ENCODE data around the gene DCTPP1.

The DCTPP1 gene

GRCh38 chr16:30447512-30448226 lies 17.8 kb upstream of the DCTPP1 start:
- no peak for DNase-seq

DNA sequence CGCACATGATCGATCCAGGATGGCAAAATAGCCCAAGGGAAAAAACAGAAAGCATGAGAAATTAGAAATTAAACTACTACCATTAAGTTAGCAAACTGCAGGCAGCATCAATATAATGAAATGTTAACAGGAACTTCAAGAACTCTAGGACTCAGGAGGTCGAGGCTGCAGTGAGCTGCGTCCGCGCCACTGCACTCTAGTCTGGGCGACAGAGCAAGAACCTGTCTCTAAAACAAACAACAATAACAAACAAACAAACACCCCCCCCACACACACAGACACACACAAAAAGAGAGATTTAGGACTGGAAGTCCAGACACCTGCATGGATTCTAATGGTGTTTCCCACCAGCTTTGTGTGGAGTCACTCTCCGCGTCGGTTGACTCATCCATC lies 16.4 kb upstream of the DCTPP1 start:
- no peak for DNase-seq

GRCh38 chr16:30445408-30446202 lies 15.8 kb upstream of the DCTPP1 start, which contains the start of gene SEPHS2:
SEPHS2 (minus strand) TSS chr16:30445874; CDS start chr16:30445727, 147 bp downstream.
- peak; percentile 79 to 98 (median 92) for DNase-seq

GRCh38 chr16:30445149-30445407 lies 15.2 kb upstream of the DCTPP1 start:
- DNase-seq = no peak

- no peak for DNase-seq
Observed at GRCh38 chr16:30444231-30445148, 14.7 kb upstream of the DCTPP1 start.

GRCh38 chr16:30443631-30444030 lies 13.8 kb upstream of the DCTPP1 start:
- DNase-seq = no peak

GRCh38 chr16:30439720-30440348 lies 10.0 kb upstream of the DCTPP1 start:
- no peak for DNase-seq

GRCh38 chr16:30438835-30439234 lies 9.0 kb upstream of the DCTPP1 start:
- DNase-seq = no peak

DNA sequence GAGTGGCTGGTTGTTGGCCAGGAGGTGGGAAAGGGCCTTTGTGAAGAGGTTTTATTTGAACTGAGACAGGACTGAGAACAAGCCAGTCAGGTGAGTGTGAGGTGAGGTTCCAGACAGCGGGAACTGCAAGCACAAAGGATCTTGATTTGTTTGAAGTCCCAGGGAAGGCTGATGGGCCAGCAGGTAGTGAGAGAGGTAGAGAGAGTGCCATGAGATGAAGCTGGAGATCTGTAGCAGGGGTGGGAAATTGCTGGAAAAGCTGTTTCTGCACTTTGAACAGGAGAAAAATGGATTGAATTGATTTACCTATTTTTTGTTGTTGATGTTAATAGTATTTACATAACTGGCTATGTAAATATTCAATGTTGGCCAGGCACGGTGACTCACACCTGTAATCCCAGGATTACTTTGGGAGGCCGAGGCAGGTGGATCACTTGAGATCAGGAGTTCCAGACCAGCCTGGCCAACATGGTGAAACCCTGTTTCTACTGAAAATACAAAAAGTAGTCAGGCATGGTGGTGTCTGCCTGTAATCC lies 7.7 kb upstream of the DCTPP1 start:
- DNase-seq = no peak

GRCh38 chr16:30434852-30435251 lies 5.0 kb upstream of the DCTPP1 start:
- peak in 2 of 5 experiments; percentile 54 to 66 for DNase-seq

GRCh38 chr16:30430428-30430970 lies 669 bp upstream of the DCTPP1 start:
- DNase-seq = no peak

DNA sequence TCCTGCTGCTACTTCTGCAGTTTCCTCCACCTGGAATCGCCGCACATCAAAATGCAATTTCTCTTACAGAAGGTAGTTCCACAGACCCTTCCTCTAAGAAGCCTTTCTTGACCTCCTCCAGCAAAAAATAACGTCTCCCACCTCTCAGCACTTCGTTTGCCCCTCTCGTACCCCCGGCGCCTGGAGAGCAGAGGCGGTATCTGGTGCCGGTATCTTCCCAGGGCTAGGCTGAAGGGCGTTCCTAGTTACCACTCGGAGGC lies 482 bp downstream of the DCTPP1 start:
- no peak for DNase-seq

DNA sequence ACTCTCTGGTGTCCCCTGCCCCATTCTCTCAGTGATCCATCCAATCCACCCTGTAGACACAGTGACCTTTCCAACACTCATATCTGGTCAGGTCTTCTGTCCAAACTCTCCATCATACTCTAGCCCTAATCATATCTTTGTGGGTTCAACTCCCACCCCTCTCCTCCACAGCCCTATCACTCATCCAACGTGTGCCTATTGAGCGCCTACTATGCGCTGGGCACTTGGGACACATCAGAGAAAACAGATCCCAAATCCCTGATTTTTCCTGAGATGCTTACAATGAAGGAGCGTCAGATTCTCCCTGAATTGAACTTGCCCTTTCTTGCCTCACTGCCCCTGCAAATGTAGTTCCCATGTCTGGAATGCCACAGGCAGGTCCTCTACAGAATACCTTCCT lies 1.8 kb downstream of the DCTPP1 start:
- no peak for DNase-seq

- DNase-seq = no peak
Observed at GRCh38 chr16:30421010-30421409, 8.8 kb downstream of the DCTPP1 start.

GRCh38 chr16:30418350-30419181 lies 11.3 kb downstream of the DCTPP1 start:
- DNase-seq = no peak

GRCh38 chr16:30417529-30418349 lies 12.1 kb downstream of the DCTPP1 start:
- peak; percentile 68 to 98 (median 83) for DNase-seq

DNA sequence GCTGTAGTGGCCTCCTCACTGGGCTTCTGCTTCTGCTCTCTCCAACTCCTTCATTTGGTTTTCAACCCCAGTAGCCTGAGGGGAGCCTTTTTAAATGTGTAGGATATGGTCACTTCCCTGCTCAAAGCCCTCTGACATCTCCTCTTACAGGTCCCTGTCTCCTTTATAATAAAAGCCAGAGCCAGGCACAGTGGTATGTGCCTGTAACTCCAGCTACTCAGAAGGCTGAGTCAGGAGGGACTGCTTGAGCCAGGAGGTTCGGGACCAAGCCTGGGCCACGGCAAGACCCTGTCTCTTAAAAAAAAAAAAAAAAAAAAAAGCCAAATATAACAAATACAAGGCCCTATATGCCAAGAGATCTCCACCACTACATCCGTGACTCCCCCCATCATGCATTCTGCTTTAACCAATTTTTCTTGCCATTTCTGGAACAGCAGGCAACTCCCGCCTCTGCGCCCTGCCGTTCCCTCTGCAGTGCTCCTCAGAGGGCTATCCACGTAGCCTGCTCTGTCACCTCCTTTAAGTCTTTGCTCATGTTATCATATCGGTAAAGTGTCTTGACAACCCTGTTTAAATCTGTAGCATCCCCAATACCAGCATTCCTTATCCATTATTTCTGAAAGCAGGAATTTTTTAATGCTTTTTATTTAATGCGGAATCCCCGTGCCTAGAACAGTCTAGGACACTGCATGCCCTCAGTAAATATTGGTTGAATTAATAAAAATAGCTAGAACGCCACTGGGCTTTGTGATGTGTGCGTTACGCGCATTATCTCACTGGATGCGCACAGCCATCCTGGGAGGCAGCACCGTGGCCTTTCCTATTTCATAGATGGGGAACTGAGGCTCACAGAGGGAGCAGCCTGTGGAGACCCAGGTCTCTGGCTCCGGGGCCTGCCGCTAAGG lies 13.0 kb downstream of the DCTPP1 start:
- no peak for DNase-seq

DNA sequence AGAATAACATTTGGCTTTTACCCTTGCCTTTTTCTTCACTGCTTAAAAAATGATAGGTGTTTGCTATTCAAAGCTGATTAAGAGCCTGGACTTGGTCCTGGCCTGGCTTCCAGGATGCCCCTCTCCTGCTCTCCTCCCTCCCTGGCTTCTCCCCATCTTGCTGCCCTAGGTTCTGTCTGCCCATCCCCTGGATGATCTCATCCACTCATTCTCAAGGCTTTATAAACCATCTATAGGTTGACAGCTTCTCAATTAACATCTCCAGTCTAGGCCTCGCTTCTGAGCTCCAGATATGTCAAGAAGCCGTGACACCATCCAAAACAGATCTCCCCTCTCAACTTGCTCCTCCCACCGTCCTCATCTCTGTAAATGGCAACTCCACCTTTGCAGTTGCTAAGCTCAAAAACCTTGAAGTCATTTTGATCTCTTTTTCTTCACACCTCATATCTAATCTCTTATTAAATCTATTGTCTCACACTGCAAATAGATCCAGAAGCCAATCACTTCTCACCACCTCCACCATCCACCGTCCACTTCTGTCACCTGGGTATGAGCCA lies 13.7 kb downstream of the DCTPP1 start:
- DNase-seq = no peak

DNA sequence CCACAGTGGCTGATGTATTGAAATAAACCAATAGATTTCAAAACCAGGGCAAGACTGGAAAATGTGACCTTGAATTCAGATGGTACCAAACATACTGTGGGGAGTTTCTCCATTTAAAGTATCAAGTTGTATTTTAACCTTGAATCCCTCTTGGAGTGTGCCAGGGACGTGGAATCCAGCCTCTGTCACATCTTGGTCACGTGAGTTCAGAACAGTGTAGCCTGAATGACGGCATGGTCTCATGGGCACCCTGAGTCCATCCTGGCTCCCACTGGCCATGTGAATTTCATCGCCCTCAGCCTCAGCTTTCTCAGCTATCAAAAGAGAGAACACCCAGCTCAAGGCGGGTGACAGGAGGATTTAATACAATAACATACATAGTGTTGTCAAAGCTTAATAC lies 15.7 kb downstream of the DCTPP1 start:
- no peak for DNase-seq
